BLaER1 (cell line): ENCODE results near the gene PRKAR2A.

ENCODE experiments used
- H3K27ac ChIP-seq: shearing (Covaris generic); formaldehyde crosslinking; 2 replicates; pipeline ENCODE4 v1.8.1; 2022
- H3K27me3 ChIP-seq: shearing (Covaris generic); formaldehyde crosslinking; 2 replicates; pipeline ENCODE4 v1.8.1; 2022
- H3K36me3 ChIP-seq: shearing (Covaris generic); formaldehyde crosslinking; 2 replicates; pipeline ENCODE4 v1.8.1; 2022
- H3K4me1 ChIP-seq: shearing (Covaris generic); formaldehyde crosslinking; 2 replicates; pipeline ENCODE4 v1.8.1; 2022
- H3K4me2 ChIP-seq: shearing (Covaris generic); formaldehyde crosslinking; 2 replicates; pipeline ENCODE4 v1.8.1; 2022
- H3K4me3 ChIP-seq: shearing (Covaris generic); formaldehyde crosslinking; 2 replicates; pipeline ENCODE4 v1.8.1; 2022
- H3K9ac ChIP-seq: shearing (Covaris generic); formaldehyde crosslinking; 2 replicates; pipeline ENCODE4 v1.8.1; 2022
- H3K9me3 ChIP-seq: shearing (Covaris generic); formaldehyde crosslinking; 2 replicates; pipeline ENCODE4 v1.8.1; 2022
- H4K20me1 ChIP-seq: shearing (Covaris generic); formaldehyde crosslinking; 2 replicates; pipeline ENCODE4 v1.8.1; 2022
- Cebpa-rat ChIP-seq: shearing (Covaris generic); IDR thresholded peaks from 2 replicates; pipeline ENCODE4 v1.8.1; 2022

Gene PRKAR2A

GRCh38 chr3:48847504-48848423 is at the start of gene PRKAR2A:
Gene PRKAR2A, minus strand, starts transcription at chr3:48847874. Its CDS starts 278 bp downstream, at chr3:48847596.
- Histone ChIP-seq H4K20me1 (peaks cover 12% of the 10 kb centered on the region; the same call in 1 of the 2 replicates), H3K4me2 (peak within 1 kb of the TSS; percentile 96), H3K9me3 (no peaks in the 10 kb centered on the region), H3K9ac (peak within 1 kb of the TSS; percentile 83), H3K4me1 (peaks cover 38% of the 10 kb centered on the region), H3K4me3 (peak within 1 kb of the TSS; percentile 87), H3K27ac (peak within 1 kb of the TSS; percentile 67), H3K36me3 (no peaks in the 10 kb centered on the region), H3K27me3 (peaks cover 22% of the 10 kb centered on the region)
- no peak for TF ChIP-seq Cebpa-rat

GRCh38 chr3:48896936-48897335 is 49.3 kb upstream of the PRKAR2A start:
- Histone ChIP-seq H3K27ac (no peak overlapping the region), H3K36me3 (peaks cover 2% of the 10 kb centered on the region; the same call in 1 of the 2 replicates), H3K4me1 (peaks cover 41% of the 10 kb centered on the region), H3K9me3 (no peaks in the 10 kb centered on the region), H3K27me3 (no peaks in the 10 kb centered on the region), H4K20me1 (no peaks in the 10 kb centered on the region), H3K9ac (no peak overlapping the region), H3K4me3 (no peak overlapping the region), H3K4me2 (peak overlapping the region; percentile 34; the same call in 1 of the 2 replicates)
- no peak for TF ChIP-seq Cebpa-rat

GRCh38 chr3:48894516-48894915 is 46.8 kb upstream of the PRKAR2A start:
- Histone ChIP-seq H3K36me3 (peaks cover 14% of the 10 kb centered on the region), H3K4me1 (peaks cover 39% of the 10 kb centered on the region), H3K27me3 (no peaks in the 10 kb centered on the region), H3K9me3 (no peaks in the 10 kb centered on the region), H3K9ac (no peak overlapping the region), H4K20me1 (no peaks in the 10 kb centered on the region), H3K4me3 (no peak overlapping the region), H3K4me2 (peak overlapping the region; percentile 47), H3K27ac (no peak overlapping the region)
- no peak for TF ChIP-seq Cebpa-rat

GRCh38 chr3:48891606-48892005 is 43.9 kb upstream of the PRKAR2A start:
- Histone ChIP-seq H3K9me3 (no peaks in the 10 kb centered on the region), H3K27ac (no peak overlapping the region), H3K9ac (no peak overlapping the region), H4K20me1 (no peaks in the 10 kb centered on the region), H3K36me3 (peaks cover 26% of the 10 kb centered on the region), H3K4me3 (no peak overlapping the region), H3K27me3 (no peaks in the 10 kb centered on the region), H3K4me2 (no peak overlapping the region), H3K4me1 (peaks cover 14% of the 10 kb centered on the region)
- TF ChIP-seq Cebpa-rat, result no peak

GRCh38 chr3:48885753-48886152 is 38.1 kb upstream of the PRKAR2A start:
- no peak for TF ChIP-seq Cebpa-rat
- no peaks in the 10 kb centered on the region for H3K9me3 ChIP-seq
- H4K20me1 ChIP-seq, result no peaks in the 10 kb centered on the region
- no peak overlapping the region for H3K4me2 ChIP-seq
- peaks cover 39% of the 10 kb centered on the region for H3K36me3 ChIP-seq
- H3K4me1 ChIP-seq, result no peaks in the 10 kb centered on the region
- no peak overlapping the region for H3K27ac ChIP-seq
- no peaks in the 10 kb centered on the region for H3K27me3 ChIP-seq
- H3K9ac ChIP-seq, result no peak overlapping the region
- H3K4me3 ChIP-seq, result no peak overlapping the region

- Histone ChIP-seq H3K4me2 (no peak overlapping the region), H3K36me3 (peaks cover 51% of the 10 kb centered on the region), H3K27me3 (no peaks in the 10 kb centered on the region), H3K9ac (no peak overlapping the region), H3K9me3 (no peaks in the 10 kb centered on the region), H3K27ac (no peak overlapping the region), H3K4me3 (no peak overlapping the region), H4K20me1 (no peaks in the 10 kb centered on the region), H3K4me1 (no peaks in the 10 kb centered on the region)
- no peak for TF ChIP-seq Cebpa-rat
Observed at GRCh38 chr3:48881652-48882114, 34.0 kb upstream of the PRKAR2A start.

GRCh38 chr3:48881006-48881405 is 33.3 kb upstream of the PRKAR2A start:
- Histone ChIP-seq H3K4me1 (no peaks in the 10 kb centered on the region), H3K36me3 (peaks cover 49% of the 10 kb centered on the region), H3K27ac (no peak overlapping the region), H3K4me2 (no peak overlapping the region), H4K20me1 (no peaks in the 10 kb centered on the region), H3K9me3 (no peaks in the 10 kb centered on the region), H3K9ac (no peak overlapping the region), H3K4me3 (no peak overlapping the region), H3K27me3 (no peaks in the 10 kb centered on the region)
- no peak for TF ChIP-seq Cebpa-rat

GRCh38 chr3:48879994-48880377 is 32.3 kb upstream of the PRKAR2A start:
- Histone ChIP-seq H4K20me1 (no peaks in the 10 kb centered on the region), H3K4me1 (no peaks in the 10 kb centered on the region), H3K27me3 (no peaks in the 10 kb centered on the region), H3K36me3 (peaks cover 43% of the 10 kb centered on the region), H3K4me3 (no peak overlapping the region), H3K9me3 (no peaks in the 10 kb centered on the region), H3K4me2 (no peak overlapping the region), H3K9ac (no peak overlapping the region), H3K27ac (no peak overlapping the region)
- no peak for TF ChIP-seq Cebpa-rat

GRCh38 chr3:48879307-48879993 is 31.8 kb upstream of the PRKAR2A start:
- no peaks in the 10 kb centered on the region for H3K9me3 ChIP-seq
- H3K27ac ChIP-seq, result no peak overlapping the region
- peaks cover 41% of the 10 kb centered on the region for H3K36me3 ChIP-seq
- H3K9ac ChIP-seq, result no peak overlapping the region
- no peaks in the 10 kb centered on the region for H4K20me1 ChIP-seq
- no peak overlapping the region for H3K4me2 ChIP-seq
- H3K4me3 ChIP-seq, result no peak overlapping the region
- H3K27me3 ChIP-seq, result no peaks in the 10 kb centered on the region
- H3K4me1 ChIP-seq, result no peaks in the 10 kb centered on the region
- no peak for TF ChIP-seq Cebpa-rat

- TF ChIP-seq Cebpa-rat, result no peak
- no peak overlapping the region for H3K27ac ChIP-seq
- H3K36me3 ChIP-seq, result peaks cover 33% of the 10 kb centered on the region
- H3K4me1 ChIP-seq, result no peaks in the 10 kb centered on the region
- H3K9ac ChIP-seq, result no peak overlapping the region
- no peak overlapping the region for H3K4me3 ChIP-seq
- no peaks in the 10 kb centered on the region for H3K9me3 ChIP-seq
- no peaks in the 10 kb centered on the region for H3K27me3 ChIP-seq
- no peaks in the 10 kb centered on the region for H4K20me1 ChIP-seq
- H3K4me2 ChIP-seq, result no peak overlapping the region
Observed at GRCh38 chr3:48877671-48878070, 30.0 kb upstream of the PRKAR2A start.
